HG03457 (cell line): ENCODE data around the gene MYMX.

Source experiments
- ATAC-seq: cut with Tn5 transposase; IDR thresholded peaks from one replicate; pipeline ENCODE4 v1.9.1; 2021; ENCODE audit warnings: moderate number of reproducible peaks; ENCODE audit not compliant: unreplicated experiment

The MYMX gene

GRCh38 chr6:44219053-44219814 lies 2.5 kb downstream of the MYMX start:
- peak; percentile 35 for ATAC-seq

GRCh38 chr6:44219815-44220784 lies 3.4 kb downstream of the MYMX start:
- no peak for ATAC-seq

GRCh38 chr6:44220913-44221290 lies 4.2 kb downstream of the MYMX start:
- ATAC-seq: no peak

- ATAC-seq: no peak
These were observed 4.7 kb downstream of the MYMX start for GRCh38 chr6:44221291-44221960.

GRCh38 chr6:44221961-44222335 lies 5.2 kb downstream of the MYMX start:
- no peak for ATAC-seq

- ATAC-seq: no peak
These were observed 6.0 kb downstream of the MYMX start for GRCh38 chr6:44222486-44223318.

GRCh38 chr6:44223319-44224028 lies 6.7 kb downstream of the MYMX start, which contains the start of gene SLC29A1:
Gene SLC29A1, plus strand, starts transcription at chr6:44223595. Its CDS starts 3,719 bp downstream, at chr6:44227314.
- ATAC-seq: no peak

GRCh38 chr6:44224029-44224964 lies 7.6 kb downstream of the MYMX start:
- no peak for ATAC-seq

GRCh38 chr6:44224965-44225305 lies 8.2 kb downstream of the MYMX start:
- ATAC-seq: no peak

- ATAC-seq: no peak
These were observed 9.0 kb downstream of the MYMX start for GRCh38 chr6:44225579-44226325.

GRCh38 chr6:44226368-44227147 lies 9.8 kb downstream of the MYMX start:
- ATAC-seq: no peak

GRCh38 chr6:44227148-44227793 lies 10.5 kb downstream of the MYMX start:
- no peak for ATAC-seq

GRCh38 chr6:44228031-44228430 lies 11.3 kb downstream of the MYMX start:
- ATAC-seq: no peak

GRCh38 chr6:44228433-44228832 lies 11.7 kb downstream of the MYMX start:
- ATAC-seq: no peak

- no peak for ATAC-seq
These were observed 12.1 kb downstream of the MYMX start for GRCh38 chr6:44228836-44229235.

GRCh38 chr6:44229376-44230033 lies 12.8 kb downstream of the MYMX start:
- no peak for ATAC-seq
